A549 (cell line): ENCODE data around the gene ATG10. TPM values are rescaled to one million over a fixed set of nuclear protein-coding genes. Genes with fewer than 3 reads are reported as not detected.
A peak's percentile ranks its signal among the peaks of the same experiment; 100 is the strongest.

Experiments used
- ATAC-seq, 2 experiments: fragments of 200-7000 bp in 1 of 2; fragments of >200 bp in 1 of 2; cut with Nextera tagmentation in 1 of 2; cut with Tn5 transposase in 1 of 2; 3 replicates each; pipeline versions ENCODE4 v1.8.0 to v1.9.1; 2018 to 2020; ENCODE audit warnings: mild to moderate bottlenecking in 1 of 2, moderate library complexity in 1 of 2
- CTCF ChIA-PET: fragments of 300-600 bp; sonication (Branson Sonifier 250); formaldehyde crosslinking; extraction: SDS; loops from one replicate; lab custom pipeline; 2021; ENCODE audit warnings: antibody characterized with exemption, inconsistent platforms; lab: Yijun Ruan, JAX
- POLR2A ChIA-PET: fragments of 350-600 bp; formaldehyde crosslinking; extraction: SDS; loops from one replicate; lab custom pipeline; 2021; ENCODE audit warnings: antibody characterized with exemption, inconsistent platforms; lab: Yijun Ruan, JAX
- DNase-seq, 2 experiments: peaks; one replicate each; pipeline versions ENCODE4 v3.0.0 to v3.0.0-alpha.2; 2011 to 2016; ENCODE audit warnings: low read depth in 1 of 2, low spot score in 1 of 2
- FAIRE-seq: peaks from 2 replicates; lab custom pipeline; 2011; peaks lifted over from hg19 to GRCh38; lab: Jason Lieb, UNC
- H3K27ac ChIP-seq, 2 experiments: fragments of >200 bp; sonication (Bioruptor Twin); formaldehyde crosslinking; 3 replicates each; pipeline ENCODE4 v1.5.1; 2016 to 2017
- H3K4me1 ChIP-seq: fragments of >200 bp; sonication (Bioruptor Twin); formaldehyde crosslinking; 3 replicates; pipeline ENCODE4 v1.6.1; 2016
- H3K4me2 ChIP-seq: fragments of >200 bp; sonication (Bioruptor Twin); formaldehyde crosslinking; 3 replicates; pipeline ENCODE4 v1.6.1; 2016
- H3K4me3 ChIP-seq: fragments of >200 bp; sonication (Bioruptor Twin); formaldehyde crosslinking; 3 replicates; pipeline ENCODE4 v1.5.1; 2016
- H3K9me3 ChIP-seq: fragments of >200 bp; sonication (Bioruptor Twin); formaldehyde crosslinking; 3 replicates; pipeline ENCODE4 v1.6.1; 2016
- BHLHE40 ChIP-seq: IDR thresholded peaks from 2 replicates; pipeline ENCODE4 v1.6.1; 2012; ENCODE audit warnings: low read depth, low read length, inconsistent platforms
- CBX2 ChIP-seq: fragments of 200-600 bp; sonication (generic); IDR thresholded peaks from 2 replicates; pipeline ENCODE4 v1.6.1; 2016; ENCODE audit warnings: low read depth, mild to moderate bottlenecking, borderline replicate concordance
- CEBPB ChIP-seq, 2 experiments: fragments of >200 bp in 1 of 2; sonication (Bioruptor Twin) in 1 of 2; formaldehyde crosslinking in 1 of 2; IDR thresholded peaks; 2 replicates each; pipeline ENCODE4 v1.6.1; 2012 to 2016
- FOXS1 ChIP-seq: fragments of 250-450 bp; sonication (Bioruptor Pico); IDR thresholded peaks from 2 replicates; pipeline ENCODE4 v1.5.0; 2020; ENCODE audit warnings: mild to moderate bottlenecking, moderate library complexity
- HOXB13 ChIP-seq: fragments of 250-450 bp; sonication (Bioruptor Pico); IDR thresholded peaks from 2 replicates; pipeline ENCODE4 v1.5.0; 2020; ENCODE audit warnings: low read depth, mild to moderate bottlenecking, moderate library complexity
- HOXB5 ChIP-seq: fragments of 250-450 bp; sonication (Bioruptor Pico); IDR thresholded peaks from 2 replicates; pipeline ENCODE4 v1.5.0; 2020; ENCODE audit warnings: mild to moderate bottlenecking, moderate library complexity
- JUN ChIP-seq, 2 experiments: fragments of >200 bp; sonication (Bioruptor Twin); formaldehyde crosslinking; IDR thresholded peaks; 2 replicates in 1 of 2; 3 replicates in 1 of 2; pipeline ENCODE4 v1.6.1; 2016 to 2017
- KDM1A ChIP-seq: fragments of 200-600 bp; sonication (generic); IDR thresholded peaks from 2 replicates; pipeline ENCODE4 v1.6.1; 2016; ENCODE audit warnings: low read depth, mild to moderate bottlenecking
- MAFK ChIP-seq: fragments of 450-650 bp; IDR thresholded peaks from 2 replicates; pipeline ENCODE4 v1.6.1; 2014; ENCODE audit not compliant: partially characterized antibody
- MAZ ChIP-seq: fragments of 150-350 bp; IDR thresholded peaks from 2 replicates; pipeline ENCODE4 v1.6.1; 2014; ENCODE audit warnings: antibody characterized with exemption, low read depth, low read length, borderline replicate concordance
- NPAS2 ChIP-seq: fragments of 250-450 bp; sonication (Bioruptor Pico); IDR thresholded peaks from 2 replicates; pipeline ENCODE4 v1.8.0; 2022; ENCODE audit warnings: mild to moderate bottlenecking, moderate library complexity, borderline replicate concordance
- RARB ChIP-seq: fragments of 250-450 bp; sonication (Bioruptor Pico); IDR thresholded peaks from 2 replicates; pipeline ENCODE4 v1.8.0; 2021; ENCODE audit warnings: mild to moderate bottlenecking, moderate library complexity
- RNF2 ChIP-seq: fragments of 200-600 bp; sonication (generic); IDR thresholded peaks from 2 replicates; pipeline ENCODE4 v1.6.1; 2016; ENCODE audit warnings: low read depth, mild to moderate bottlenecking, antibody characterized with exemption, moderate library complexity, borderline replicate concordance
- SREBF2 ChIP-seq: fragments of 450-650 bp; IDR thresholded peaks from 2 replicates; pipeline ENCODE4 v1.6.1; 2014; ENCODE audit warnings: mild to moderate bottlenecking, moderate library complexity
- WGBS: methylation state at CpG from one replicate; pipeline ENCODE4 v1.1.6; 2017; ENCODE audit errors: missing lambda C conversion rate; 5-methylcytosine and 5-hydroxymethylcytosine counted together
- polyA plus RNA-seq, 4 experiments: library from polyadenylated mRNA; depleted of rRNA in 3 of 4; stranded (reverse); fragments of >200 nt; fragmentation: RNase III in 1 of 4; extraction: RNeasy Plus Mini Kit Qiagen cat#74134 plus additional on column Dnase treatment in 1 of 4; gene quantifications; 2 replicates in 3 of 4; 3 replicates in 1 of 4; pipeline ENCODE4 v1.2.3, GENCODE V29; 2011 to 2017
- TF ChIP-seq, protein P1 (sequence below): fragments of >200 bp; sonication (Bioruptor Twin); formaldehyde crosslinking; IDR thresholded peaks from 3 replicates; pipeline ENCODE4 v1.6.1; 2016
- TF ChIP-seq, protein P2 (sequence below): fragments of 450-650 bp; IDR thresholded peaks from 2 replicates; pipeline ENCODE4 v1.6.1; 2014; ENCODE audit warnings: antibody characterized with exemption
- TF ChIP-seq, protein P3 (sequence below): fragments of 150-350 bp; IDR thresholded peaks from 2 replicates; pipeline ENCODE4 v1.6.1; 2014; ENCODE audit warnings: low read depth, mild to moderate bottlenecking, low read length
- TF ChIP-seq, protein P4 (sequence below): fragments of 250-450 bp; sonication (Bioruptor Pico); IDR thresholded peaks from 2 replicates; pipeline ENCODE4 v1.5.0; 2021; ENCODE audit warnings: mild to moderate bottlenecking, moderate library complexity, borderline replicate concordance

Gene ATG10
- polyA plus RNA-seq, 2 of the 4 experiments (the other 2 are of a cell fraction) = 12.7 to 17.9 TPM

DNA sequence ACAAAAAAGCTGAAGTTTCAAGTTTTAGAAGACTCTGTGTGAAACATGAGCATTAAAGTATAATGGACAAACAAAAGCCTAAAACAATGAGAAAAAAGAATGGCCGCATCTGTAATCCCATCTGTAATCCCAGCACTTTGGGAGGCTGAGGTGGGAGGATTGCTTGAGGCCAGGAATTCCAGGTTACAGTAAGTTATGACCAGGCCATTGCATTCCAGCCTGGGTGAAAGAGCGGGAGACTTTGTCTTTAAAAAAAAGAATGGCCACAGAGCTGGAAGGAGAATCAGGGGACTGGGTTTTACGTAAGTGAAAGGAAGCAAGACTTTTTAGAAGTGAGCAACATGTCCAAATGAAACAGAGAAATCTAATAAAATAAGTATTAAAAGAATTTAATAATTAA, 2.6 kb upstream of the ATG10 start:
- ATAC-seq (no peak), FAIRE-seq (no peak), DNase-seq (no peak)
- Histone ChIP-seq H3K4me3 (no peak overlapping the region), H3K27ac (no peak overlapping the region), H3K9me3 (no peaks in the 10 kb centered on the region), H3K4me2 (no peak overlapping the region), H3K4me1 (peaks cover 13% of the 10 kb centered on the region)
- ChIA-PET CTCF (no interaction called here), POLR2A (no interaction called here)
- no peak for TF ChIP-seq KDM1A
- no peak for TF ChIP-seq NPAS2 (CRISPR knock-in tag)
- TF ChIP-seq BHLHE40 = no peak
- WGBS = 91% methylated on average over 3 of the region's 3 CpGs

DNA sequence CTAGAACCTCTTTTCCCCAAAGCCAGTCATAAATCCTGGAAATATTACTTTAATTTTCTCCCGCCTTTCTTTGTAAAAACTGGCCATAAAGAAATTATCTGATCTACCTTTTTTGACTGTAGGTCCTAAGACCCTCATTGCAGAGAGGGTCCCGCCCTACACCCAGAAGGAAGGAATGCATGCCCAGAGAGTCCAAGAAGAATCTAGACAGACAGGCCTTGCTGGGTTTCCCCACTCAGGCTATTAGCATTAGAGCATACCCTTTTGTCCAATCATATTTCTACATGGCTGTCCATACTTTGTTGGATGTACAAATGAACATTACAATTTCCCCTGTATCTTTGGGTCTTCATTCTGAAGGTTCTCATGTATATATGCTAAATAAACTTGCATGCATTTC, 1.9 kb upstream of the ATG10 start:
- no peak for ATAC-seq
- POLR2A ChIA-PET = no interaction called here
- CTCF ChIA-PET = interaction anchor here (1.0 kb wide), 1 partner anchor 462 kb away, joined by 3 read pairs; no protein-coding TSS in a partner anchor
- 94% methylated on average over 2 of the region's 2 CpGs for WGBS
- Histone ChIP-seq H3K4me1 (peaks cover 13% of the 10 kb centered on the region), H3K9me3 (no peaks in the 10 kb centered on the region), H3K4me3 (no peak overlapping the region), H3K4me2 (no peak overlapping the region), H3K27ac (no peak overlapping the region)
- TF ChIP-seq JUN (IDR thresholded peaks at IDR 0.05) (no peak), HOXB13 (no peak), MAFK (no peak), SREBF2 (no peak), CBX2 (no peak), CEBPB (IDR thresholded peaks at IDR 0.05) (no peak)
- TF ChIP-seq, protein P1, sequence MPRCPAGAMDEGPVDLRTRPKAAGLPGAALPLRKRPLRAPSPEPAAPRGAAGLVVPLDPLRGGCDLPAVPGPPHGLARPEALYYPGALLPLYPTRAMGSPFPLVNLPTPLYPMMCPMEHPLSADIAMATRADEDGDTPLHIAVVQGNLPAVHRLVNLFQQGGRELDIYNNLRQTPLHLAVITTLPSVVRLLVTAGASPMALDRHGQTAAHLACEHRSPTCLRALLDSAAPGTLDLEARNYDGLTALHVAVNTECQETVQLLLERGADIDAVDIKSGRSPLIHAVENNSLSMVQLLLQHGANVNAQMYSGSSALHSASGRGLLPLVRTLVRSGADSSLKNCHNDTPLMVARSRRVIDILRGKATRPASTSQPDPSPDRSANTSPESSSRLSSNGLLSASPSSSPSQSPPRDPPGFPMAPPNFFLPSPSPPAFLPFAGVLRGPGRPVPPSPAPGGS = no peak
- TF ChIP-seq, protein P2, sequence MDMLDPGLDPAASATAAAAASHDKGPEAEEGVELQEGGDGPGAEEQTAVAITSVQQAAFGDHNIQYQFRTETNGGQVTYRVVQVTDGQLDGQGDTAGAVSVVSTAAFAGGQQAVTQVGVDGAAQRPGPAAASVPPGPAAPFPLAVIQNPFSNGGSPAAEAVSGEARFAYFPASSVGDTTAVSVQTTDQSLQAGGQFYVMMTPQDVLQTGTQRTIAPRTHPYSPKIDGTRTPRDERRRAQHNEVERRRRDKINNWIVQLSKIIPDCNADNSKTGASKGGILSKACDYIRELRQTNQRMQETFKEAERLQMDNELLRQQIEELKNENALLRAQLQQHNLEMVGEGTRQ = no peak
- TF ChIP-seq, protein P3, sequence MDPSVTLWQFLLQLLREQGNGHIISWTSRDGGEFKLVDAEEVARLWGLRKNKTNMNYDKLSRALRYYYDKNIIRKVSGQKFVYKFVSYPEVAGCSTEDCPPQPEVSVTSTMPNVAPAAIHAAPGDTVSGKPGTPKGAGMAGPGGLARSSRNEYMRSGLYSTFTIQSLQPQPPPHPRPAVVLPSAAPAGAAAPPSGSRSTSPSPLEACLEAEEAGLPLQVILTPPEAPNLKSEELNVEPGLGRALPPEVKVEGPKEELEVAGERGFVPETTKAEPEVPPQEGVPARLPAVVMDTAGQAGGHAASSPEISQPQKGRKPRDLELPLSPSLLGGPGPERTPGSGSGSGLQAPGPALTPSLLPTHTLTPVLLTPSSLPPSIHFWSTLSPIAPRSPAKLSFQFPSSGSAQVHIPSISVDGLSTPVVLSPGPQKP = no peak
- DNase-seq = no peak
- FAIRE-seq = no peak

DNA sequence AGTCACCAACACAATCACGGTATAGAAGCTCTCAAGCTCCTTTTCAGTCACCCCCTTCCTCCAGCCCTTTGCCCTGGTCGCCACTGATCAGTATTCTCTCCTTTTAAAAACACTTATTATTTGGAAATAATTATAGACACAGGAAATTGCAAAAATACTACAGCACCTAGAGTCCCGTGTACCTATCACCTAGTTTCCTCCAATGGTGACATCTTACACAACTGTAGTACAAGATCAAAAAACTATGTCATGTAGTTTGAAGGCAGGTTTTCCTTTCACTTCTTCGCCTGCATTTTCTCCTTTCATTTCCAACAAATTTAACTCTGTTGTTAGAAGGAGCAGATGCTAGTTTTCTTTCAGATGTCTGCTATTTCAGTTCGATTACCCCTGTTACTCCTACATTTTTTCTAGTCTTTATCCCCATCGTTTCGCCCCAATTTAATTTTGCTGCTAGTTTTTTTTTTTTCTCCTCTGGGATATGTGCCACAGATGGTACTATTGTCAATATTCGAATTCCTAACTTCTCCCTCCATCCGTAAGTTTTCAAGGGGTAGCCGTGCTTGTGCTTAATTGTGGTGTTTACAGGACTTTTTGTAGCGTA, 612 bp upstream of the ATG10 start:
- FAIRE-seq (no peak), ATAC-seq (peak; percentile 3 to 23; a peak in 3 of 6 replicates), DNase-seq (peak; percentile 13 to 47)
- Histone ChIP-seq H3K27ac (peak overlapping the region; percentile 90 to 94), H3K4me3 (peak overlapping the region; percentile 63), H3K4me2 (peak overlapping the region; percentile 72), H3K4me1 (peaks cover 13% of the 10 kb centered on the region), H3K9me3 (no peaks in the 10 kb centered on the region)
- POLR2A ChIA-PET = interaction anchor here (0.6 to 2.3 kb wide), 9 partner anchors 9 to 577 kb away, joined by 3 to 17 read pairs (median 5); partner anchors contain the start of genes ACOT12 and SSBP2
- CTCF ChIA-PET = interaction anchor here (0.6 to 1.0 kb wide), 2 partner anchors 464 to 546 kb away, joined by 3 read pairs; no protein-coding TSS in a partner anchor
- 4% methylated on average over 11 of the region's 11 CpGs for WGBS
- no peak for TF ChIP-seq RARB (CRISPR knock-in tag)
- TF ChIP-seq HOXB5 (CRISPR knock-in tag) = no peak
- TF ChIP-seq CEBPB (IDR thresholded peaks at IDR 0.05) = no peak
- TF ChIP-seq RNF2 = no peak
- no peak for TF ChIP-seq FOXS1
- no peak for TF ChIP-seq MAZ
- TF ChIP-seq, protein P4, sequence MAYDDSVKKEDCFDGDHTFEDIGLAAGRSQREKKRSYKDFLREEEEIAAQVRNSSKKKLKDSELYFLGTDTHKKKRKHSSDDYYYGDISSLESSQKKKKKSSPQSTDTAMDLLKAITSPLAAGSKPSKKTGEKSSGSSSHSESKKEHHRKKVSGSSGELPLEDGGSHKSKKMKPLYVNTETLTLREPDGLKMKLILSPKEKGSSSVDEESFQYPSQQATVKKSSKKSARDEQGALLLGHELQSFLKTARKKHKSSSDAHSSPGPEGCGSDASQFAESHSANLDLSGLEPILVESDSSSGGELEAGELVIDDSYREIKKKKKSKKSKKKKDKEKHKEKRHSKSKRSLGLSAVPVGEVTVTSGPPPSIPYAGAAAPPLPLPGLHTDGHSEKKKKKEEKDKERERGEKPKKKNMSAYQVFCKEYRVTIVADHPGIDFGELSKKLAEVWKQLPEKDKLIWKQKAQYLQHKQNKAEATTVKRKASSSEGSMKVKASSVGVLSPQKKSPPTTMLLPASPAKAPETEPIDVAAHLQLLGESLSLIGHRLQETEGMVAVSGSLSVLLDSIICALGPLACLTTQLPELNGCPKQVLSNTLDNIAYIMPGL (CRISPR knock-in tag) = no peak
